Measurements from ENCODE around the gene ZHX3. TPM values are rescaled to one million over a fixed set of nuclear protein-coding genes. Genes with fewer than 3 reads are reported as not detected.
"Not testable (repeated sequence)": the region's sequence is repeated elsewhere in the genome, so short reads cannot be mapped to it uniquely, and the experiment has no call there.

ZHX3 gene
- total RNA-seq, 1 experiment from 2014 or later = 9.6 TPM

DNA sequence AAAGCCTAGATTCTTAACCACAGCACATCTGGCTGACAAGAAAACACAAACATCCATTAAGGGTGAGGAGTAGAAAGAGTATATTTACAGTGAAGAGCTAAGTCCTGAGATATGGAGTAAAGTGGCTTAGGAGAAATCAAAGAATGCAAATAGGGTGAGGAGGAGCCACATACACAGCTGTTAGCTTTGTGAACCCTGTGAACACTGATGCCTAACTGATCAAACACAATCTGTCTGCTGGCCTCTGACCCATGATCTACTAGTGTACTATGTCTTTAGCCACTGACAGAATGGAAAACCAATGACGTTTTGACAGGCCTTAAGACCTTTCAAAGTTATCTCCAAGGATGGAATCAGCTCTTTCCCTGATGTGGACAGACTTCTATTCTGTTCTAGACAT lies 75.2 kb downstream of the ZHX3 start:
- peaks cover 2% of the 10 kb centered on the region; the same call in 1 of the 2 replicates for H3K4me1 Mint-ChIP-seq
- CTCF ChIA-PET = interaction anchor here (0.8 to 1.6 kb wide), 3 partner anchors 8 to 116 kb away, joined by 5 to 6 read pairs (median 5); no protein-coding TSS in a partner anchor
- peaks cover 6% of the 10 kb centered on the region; the same call in 1 of the 2 replicates for H3K9me3 Mint-ChIP-seq
- POLR2A ChIA-PET = no interaction called here
- TF ChIP-seq ZNF416 (CRISPR knock-in tag; IDR thresholded peaks at IDR 0.05) = no peak
- no peak for TF ChIP-seq ZNF263 (CRISPR knock-in tag; IDR thresholded peaks at IDR 0.05; ENCODE audit: low read depth)
- TF ChIP-seq, protein P1, sequence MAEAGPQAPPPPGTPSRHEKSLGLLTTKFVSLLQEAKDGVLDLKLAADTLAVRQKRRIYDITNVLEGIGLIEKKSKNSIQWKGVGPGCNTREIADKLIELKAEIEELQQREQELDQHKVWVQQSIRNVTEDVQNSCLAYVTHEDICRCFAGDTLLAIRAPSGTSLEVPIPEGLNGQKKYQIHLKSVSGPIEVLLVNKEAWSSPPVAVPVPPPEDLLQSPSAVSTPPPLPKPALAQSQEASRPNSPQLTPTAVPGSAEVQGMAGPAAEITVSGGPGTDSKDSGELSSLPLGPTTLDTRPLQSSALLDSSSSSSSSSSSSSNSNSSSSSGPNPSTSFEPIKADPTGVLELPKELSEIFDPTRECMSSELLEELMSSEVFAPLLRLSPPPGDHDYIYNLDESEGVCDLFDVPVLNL (CRISPR knock-in tag; IDR thresholded peaks at IDR 0.05; ENCODE audit: borderline replicate concordance, low read depth) = no peak
- H3K4me3 Mint-ChIP-seq = no peak overlapping the region
- H3K36me3 Mint-ChIP-seq = no peaks in the 10 kb centered on the region
- DNase-seq (ENCODE audit: low spot score) (no peak), ATAC-seq (no peak)
- peaks cover 49% of the 10 kb centered on the region for H3K27me3 Mint-ChIP-seq (ENCODE audit: low read depth)
- H3K27ac Mint-ChIP-seq = no peak overlapping the region

DNA sequence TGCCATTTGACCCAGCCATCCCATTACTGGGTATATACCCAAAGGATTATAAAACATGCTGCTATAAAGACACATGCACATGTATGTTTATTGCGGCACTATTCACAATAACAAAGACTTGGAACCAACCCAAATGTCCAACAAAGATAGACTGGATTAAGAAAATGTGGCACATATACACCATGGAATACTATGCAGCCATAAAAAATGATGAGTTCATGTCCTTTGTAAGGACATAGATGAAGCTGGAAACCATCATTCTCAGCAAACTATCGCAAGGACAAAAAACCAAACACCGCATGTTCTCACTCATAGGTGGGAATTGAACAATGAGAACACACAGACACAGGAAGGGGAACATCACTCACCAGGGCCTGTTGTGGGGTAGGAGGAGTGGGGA lies 80.3 kb downstream of the ZHX3 start:
- H3K4me3 Mint-ChIP-seq; DNase-seq (ENCODE audit: low spot score); ATAC-seq; H3K27ac Mint-ChIP-seq; POLR2A ChIA-PET; H3K36me3 Mint-ChIP-seq; H3K9me3 Mint-ChIP-seq; CTCF ChIA-PET; H3K4me1 Mint-ChIP-seq; H3K27me3 Mint-ChIP-seq (ENCODE audit: low read depth): not testable (repeated sequence)

DNA sequence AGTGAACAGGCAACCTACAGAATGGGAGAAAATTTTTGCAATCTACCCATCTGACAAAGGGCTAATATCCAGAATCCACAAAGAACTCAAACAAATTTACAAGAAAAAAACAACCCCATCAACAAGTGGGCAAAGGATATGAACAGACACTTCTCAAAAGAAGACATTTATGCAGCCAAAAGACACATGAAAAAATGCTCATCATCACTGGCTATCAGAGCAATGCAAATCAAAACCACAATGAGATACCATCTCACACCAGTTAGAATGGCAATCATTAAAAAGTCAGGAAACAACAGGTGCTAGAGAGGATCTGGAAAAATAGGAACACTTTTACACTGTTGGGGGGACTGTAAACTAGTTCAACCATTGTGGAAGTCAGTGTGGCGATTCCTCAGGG lies 80.7 kb downstream of the ZHX3 start:
- DNase-seq (ENCODE audit: low spot score); ATAC-seq; H3K36me3 Mint-ChIP-seq; H3K4me1 Mint-ChIP-seq; H3K4me3 Mint-ChIP-seq; H3K9me3 Mint-ChIP-seq; CTCF ChIA-PET; POLR2A ChIA-PET; H3K27me3 Mint-ChIP-seq (ENCODE audit: low read depth); H3K27ac Mint-ChIP-seq: not testable (repeated sequence)

DNA sequence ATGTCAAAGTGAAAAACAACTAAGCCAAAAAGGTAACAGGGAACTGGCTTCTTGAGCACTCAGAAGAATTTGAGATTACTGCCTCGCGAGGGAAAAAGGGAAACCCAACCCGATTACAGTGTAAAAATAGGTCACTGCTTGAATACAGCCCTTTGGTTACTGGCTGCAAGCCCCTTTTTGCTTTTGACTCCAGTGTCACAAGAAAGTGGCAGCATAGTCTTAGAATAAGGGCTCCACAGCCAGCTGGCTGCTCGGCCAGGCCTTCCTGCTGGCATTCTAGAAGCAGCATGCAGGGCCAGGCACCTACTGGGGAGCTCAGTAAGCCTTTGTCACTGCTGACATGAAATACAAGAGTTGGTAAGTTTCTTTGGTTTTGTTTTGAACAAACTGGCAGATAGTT lies 83.0 kb downstream of the ZHX3 start:
- no peaks in the 10 kb centered on the region for H3K36me3 Mint-ChIP-seq
- DNase-seq (ENCODE audit: low spot score) (no peak), ATAC-seq (no peak)
- H3K9me3 Mint-ChIP-seq = peaks cover 6% of the 10 kb centered on the region; the same call in 1 of the 2 replicates
- 0 out of 2 replicates have a peak, but pooled peaks cover 4% of the 10 kb centered on the region for H3K4me1 Mint-ChIP-seq
- no peaks in the 10 kb centered on the region for H3K27me3 Mint-ChIP-seq (ENCODE audit: low read depth)
- no peak overlapping the region for H3K27ac Mint-ChIP-seq
- ChIA-PET CTCF (interaction anchor here (0.9 to 1.4 kb wide), 3 partner anchors 15 to 269 kb away, joined by 4 to 5 read pairs (median 4); no protein-coding TSS in a partner anchor), POLR2A (no interaction called here)
- H3K4me3 Mint-ChIP-seq = no peak overlapping the region
- TF ChIP-seq, protein P2, sequence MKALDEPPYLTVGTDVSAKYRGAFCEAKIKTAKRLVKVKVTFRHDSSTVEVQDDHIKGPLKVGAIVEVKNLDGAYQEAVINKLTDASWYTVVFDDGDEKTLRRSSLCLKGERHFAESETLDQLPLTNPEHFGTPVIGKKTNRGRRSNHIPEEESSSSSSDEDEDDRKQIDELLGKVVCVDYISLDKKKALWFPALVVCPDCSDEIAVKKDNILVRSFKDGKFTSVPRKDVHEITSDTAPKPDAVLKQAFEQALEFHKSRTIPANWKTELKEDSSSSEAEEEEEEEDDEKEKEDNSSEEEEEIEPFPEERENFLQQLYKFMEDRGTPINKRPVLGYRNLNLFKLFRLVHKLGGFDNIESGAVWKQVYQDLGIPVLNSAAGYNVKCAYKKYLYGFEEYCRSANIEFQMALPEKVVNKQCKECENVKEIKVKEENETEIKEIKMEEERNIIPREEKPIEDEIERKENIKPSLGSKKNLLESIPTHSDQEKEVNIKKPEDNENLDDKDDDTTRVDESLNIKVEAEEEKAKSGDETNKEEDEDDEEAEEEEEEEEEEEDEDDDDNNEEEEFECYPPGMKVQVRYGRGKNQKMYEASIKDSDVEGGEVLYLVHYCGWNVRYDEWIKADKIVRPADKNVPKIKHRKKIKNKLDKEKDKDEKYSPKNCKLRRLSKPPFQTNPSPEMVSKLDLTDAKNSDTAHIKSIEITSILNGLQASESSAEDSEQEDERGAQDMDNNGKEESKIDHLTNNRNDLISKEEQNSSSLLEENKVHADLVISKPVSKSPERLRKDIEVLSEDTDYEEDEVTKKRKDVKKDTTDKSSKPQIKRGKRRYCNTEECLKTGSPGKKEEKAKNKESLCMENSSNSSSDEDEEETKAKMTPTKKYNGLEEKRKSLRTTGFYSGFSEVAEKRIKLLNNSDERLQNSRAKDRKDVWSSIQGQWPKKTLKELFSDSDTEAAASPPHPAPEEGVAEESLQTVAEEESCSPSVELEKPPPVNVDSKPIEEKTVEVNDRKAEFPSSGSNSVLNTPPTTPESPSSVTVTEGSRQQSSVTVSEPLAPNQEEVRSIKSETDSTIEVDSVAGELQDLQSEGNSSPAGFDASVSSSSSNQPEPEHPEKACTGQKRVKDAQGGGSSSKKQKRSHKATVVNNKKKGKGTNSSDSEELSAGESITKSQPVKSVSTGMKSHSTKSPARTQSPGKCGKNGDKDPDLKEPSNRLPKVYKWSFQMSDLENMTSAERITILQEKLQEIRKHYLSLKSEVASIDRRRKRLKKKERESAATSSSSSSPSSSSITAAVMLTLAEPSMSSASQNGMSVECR (CRISPR knock-in tag; IDR thresholded peaks at IDR 0.05; ENCODE audit: borderline replicate concordance) = no peak
- TF ChIP-seq, protein P3, sequence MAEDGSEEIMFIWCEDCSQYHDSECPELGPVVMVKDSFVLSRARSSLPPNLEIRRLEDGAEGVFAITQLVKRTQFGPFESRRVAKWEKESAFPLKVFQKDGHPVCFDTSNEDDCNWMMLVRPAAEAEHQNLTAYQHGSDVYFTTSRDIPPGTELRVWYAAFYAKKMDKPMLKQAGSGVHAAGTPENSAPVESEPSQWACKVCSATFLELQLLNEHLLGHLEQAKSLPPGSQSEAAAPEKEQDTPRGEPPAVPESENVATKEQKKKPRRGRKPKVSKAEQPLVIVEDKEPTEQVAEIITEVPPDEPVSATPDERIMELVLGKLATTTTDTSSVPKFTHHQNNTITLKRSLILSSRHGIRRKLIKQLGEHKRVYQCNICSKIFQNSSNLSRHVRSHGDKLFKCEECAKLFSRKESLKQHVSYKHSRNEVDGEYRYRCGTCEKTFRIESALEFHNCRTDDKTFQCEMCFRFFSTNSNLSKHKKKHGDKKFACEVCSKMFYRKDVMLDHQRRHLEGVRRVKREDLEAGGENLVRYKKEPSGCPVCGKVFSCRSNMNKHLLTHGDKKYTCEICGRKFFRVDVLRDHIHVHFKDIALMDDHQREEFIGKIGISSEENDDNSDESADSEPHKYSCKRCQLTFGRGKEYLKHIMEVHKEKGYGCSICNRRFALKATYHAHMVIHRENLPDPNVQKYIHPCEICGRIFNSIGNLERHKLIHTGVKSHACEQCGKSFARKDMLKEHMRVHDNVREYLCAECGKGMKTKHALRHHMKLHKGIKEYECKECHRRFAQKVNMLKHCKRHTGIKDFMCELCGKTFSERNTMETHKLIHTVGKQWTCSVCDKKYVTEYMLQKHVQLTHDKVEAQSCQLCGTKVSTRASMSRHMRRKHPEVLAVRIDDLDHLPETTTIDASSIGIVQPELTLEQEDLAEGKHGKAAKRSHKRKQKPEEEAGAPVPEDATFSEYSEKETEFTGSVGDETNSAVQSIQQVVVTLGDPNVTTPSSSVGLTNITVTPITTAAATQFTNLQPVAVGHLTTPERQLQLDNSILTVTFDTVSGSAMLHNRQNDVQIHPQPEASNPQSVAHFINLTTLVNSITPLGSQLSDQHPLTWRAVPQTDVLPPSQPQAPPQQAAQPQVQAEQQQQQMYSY (CRISPR knock-in tag; IDR thresholded peaks at IDR 0.05) = no peak
- TF ChIP-seq, protein P4, sequence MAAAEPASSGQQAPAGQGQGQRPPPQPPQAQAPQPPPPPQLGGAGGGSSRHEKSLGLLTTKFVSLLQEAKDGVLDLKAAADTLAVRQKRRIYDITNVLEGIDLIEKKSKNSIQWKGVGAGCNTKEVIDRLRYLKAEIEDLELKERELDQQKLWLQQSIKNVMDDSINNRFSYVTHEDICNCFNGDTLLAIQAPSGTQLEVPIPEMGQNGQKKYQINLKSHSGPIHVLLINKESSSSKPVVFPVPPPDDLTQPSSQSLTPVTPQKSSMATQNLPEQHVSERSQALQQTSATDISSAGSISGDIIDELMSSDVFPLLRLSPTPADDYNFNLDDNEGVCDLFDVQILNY (CRISPR knock-in tag; IDR thresholded peaks at IDR 0.05) = no peak
- TF ChIP-seq, protein P5, sequence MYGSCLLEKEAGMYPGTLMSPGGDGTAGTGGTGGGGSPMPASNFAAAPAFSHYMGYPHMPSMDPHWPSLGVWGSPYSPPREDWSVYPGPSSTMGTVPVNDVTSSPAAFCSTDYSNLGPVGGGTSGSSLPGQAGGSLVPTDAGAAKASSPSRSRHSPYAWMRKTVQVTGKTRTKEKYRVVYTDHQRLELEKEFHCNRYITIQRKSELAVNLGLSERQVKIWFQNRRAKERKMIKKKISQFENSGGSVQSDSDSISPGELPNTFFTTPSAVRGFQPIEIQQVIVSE (CRISPR knock-in tag; IDR thresholded peaks at IDR 0.05; ENCODE audit: borderline replicate concordance) = no peak
- TF ChIP-seq, protein P6, sequence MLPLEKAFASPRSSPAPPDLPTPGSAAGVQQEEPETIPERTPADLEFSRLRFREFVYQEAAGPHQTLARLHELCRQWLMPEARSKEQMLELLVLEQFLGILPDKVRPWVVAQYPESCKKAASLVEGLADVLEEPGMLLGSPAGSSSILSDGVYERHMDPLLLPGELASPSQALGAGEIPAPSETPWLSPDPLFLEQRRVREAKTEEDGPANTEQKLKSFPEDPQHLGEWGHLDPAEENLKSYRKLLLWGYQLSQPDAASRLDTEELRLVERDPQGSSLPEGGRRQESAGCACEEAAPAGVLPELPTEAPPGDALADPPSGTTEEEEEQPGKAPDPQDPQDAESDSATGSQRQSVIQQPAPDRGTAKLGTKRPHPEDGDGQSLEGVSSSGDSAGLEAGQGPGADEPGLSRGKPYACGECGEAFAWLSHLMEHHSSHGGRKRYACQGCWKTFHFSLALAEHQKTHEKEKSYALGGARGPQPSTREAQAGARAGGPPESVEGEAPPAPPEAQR (CRISPR knock-in tag; IDR thresholded peaks at IDR 0.05) = no peak
- TF ChIP-seq NFE2L1 (CRISPR knock-in tag; IDR thresholded peaks at IDR 0.05) (no peak), TP53 (CRISPR knock-in tag; IDR thresholded peaks at IDR 0.05) (no peak), ATF1 (CRISPR knock-in tag; IDR thresholded peaks at IDR 0.05) (no peak)
- TF ChIP-seq, protein P7, sequence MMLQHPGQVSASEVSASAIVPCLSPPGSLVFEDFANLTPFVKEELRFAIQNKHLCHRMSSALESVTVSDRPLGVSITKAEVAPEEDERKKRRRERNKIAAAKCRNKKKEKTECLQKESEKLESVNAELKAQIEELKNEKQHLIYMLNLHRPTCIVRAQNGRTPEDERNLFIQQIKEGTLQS (CRISPR knock-in tag; conservative IDR thresholded peaks at IDR 0.05) = no peak
- TF ChIP-seq, protein P8, sequence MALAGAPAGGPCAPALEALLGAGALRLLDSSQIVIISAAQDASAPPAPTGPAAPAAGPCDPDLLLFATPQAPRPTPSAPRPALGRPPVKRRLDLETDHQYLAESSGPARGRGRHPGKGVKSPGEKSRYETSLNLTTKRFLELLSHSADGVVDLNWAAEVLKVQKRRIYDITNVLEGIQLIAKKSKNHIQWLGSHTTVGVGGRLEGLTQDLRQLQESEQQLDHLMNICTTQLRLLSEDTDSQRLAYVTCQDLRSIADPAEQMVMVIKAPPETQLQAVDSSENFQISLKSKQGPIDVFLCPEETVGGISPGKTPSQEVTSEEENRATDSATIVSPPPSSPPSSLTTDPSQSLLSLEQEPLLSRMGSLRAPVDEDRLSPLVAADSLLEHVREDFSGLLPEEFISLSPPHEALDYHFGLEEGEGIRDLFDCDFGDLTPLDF (CRISPR knock-in tag; IDR thresholded peaks at IDR 0.05) = no peak

Measured in WTC11 (cell line).